Mesendoderm (in vitro differentiated cells): Measurements from ENCODE around the gene CTCFL.
A peak's percentile ranks its signal among the peaks of the same experiment; 100 is the strongest.

Experiments
- DNase-seq: peaks from one replicate; pipeline ENCODE4 v3.0.0; 2013
- H2AK5ac ChIP-seq: 2 replicates; pipeline ENCODE4 v1.6.1; 2013; ENCODE audit warnings: low read length, inconsistent platforms
- H2BK120ac ChIP-seq: 2 replicates; pipeline ENCODE4 v1.6.1; 2013; ENCODE audit warnings: low read depth, mild to moderate bottlenecking, low read length, moderate library complexity, mixed read lengths
- H2BK15ac ChIP-seq: replicated peaks from 2 replicates; pipeline ENCODE4 v1.6.1; 2013; ENCODE audit warnings: low read depth, mild to moderate bottlenecking, moderate library complexity
- H2BK5ac ChIP-seq: 2 replicates; pipeline ENCODE4 v1.6.1; 2013; ENCODE audit warnings: low read length, inconsistent platforms
- H3K18ac ChIP-seq: 2 replicates; pipeline ENCODE4 v1.6.1; 2013; ENCODE audit warnings: mild to moderate bottlenecking, low read length, mixed read lengths
- H3K23ac ChIP-seq: one replicate; pipeline ENCODE4 v1.6.1; 2013; ENCODE audit warnings: low read length
- H3K27ac ChIP-seq: 2 replicates; pipeline ENCODE4 v1.5.1; 2013; ENCODE audit warnings: low read depth, mild to moderate bottlenecking, inconsistent platforms, low read length, moderate library complexity
- H3K27me3 ChIP-seq: 2 replicates; pipeline ENCODE4 v1.6.1; 2013; ENCODE audit warnings: low read length, control low read depth, mild to moderate bottlenecking, inconsistent platforms; ENCODE audit not compliant: insufficient read depth, poor library complexity
- H3K36me3 ChIP-seq: 2 replicates; pipeline ENCODE4 v1.6.1; 2013; ENCODE audit warnings: low read length, inconsistent platforms; ENCODE audit not compliant: control insufficient read depth, insufficient read depth
- H3K4ac ChIP-seq: one replicate; pipeline ENCODE4 v1.6.1; 2013; ENCODE audit warnings: low read depth, mild to moderate bottlenecking, low read length, moderate library complexity
- H3K4me1 ChIP-seq: 2 replicates; pipeline ENCODE4 v1.6.1; 2013; ENCODE audit warnings: low read depth, low read length, inconsistent platforms; ENCODE audit not compliant: control insufficient read depth
- H3K4me2 ChIP-seq: 2 replicates; pipeline ENCODE4 v1.6.1; 2013; ENCODE audit warnings: low read length
- H3K4me3 ChIP-seq: 2 replicates; pipeline ENCODE4 v1.5.1; 2013; ENCODE audit warnings: mild to moderate bottlenecking, low read length
- H3K56ac ChIP-seq: one replicate; pipeline ENCODE4 v1.6.1; 2013; ENCODE audit warnings: low read length
- H3K79me1 ChIP-seq: 2 replicates; pipeline ENCODE4 v1.6.1; 2013; ENCODE audit warnings: low read length, inconsistent platforms
- H3K79me2 ChIP-seq: 2 replicates; pipeline ENCODE4 v1.6.1; 2013; ENCODE audit warnings: mild to moderate bottlenecking, low read length; ENCODE audit not compliant: control insufficient read depth, insufficient read depth
- H3K9ac ChIP-seq: 2 replicates; pipeline ENCODE4 v1.6.1; 2013; ENCODE audit warnings: low read length, inconsistent platforms
- H4K5ac ChIP-seq: one replicate; pipeline ENCODE4 v1.6.1; 2013; ENCODE audit warnings: low read length
- H4K8ac ChIP-seq: one replicate; pipeline ENCODE4 v1.6.1; 2013; ENCODE audit warnings: low read depth, mild to moderate bottlenecking, control low read depth, low read length, moderate library complexity
- WGBS: extraction: QIAGEN DNeasy Blood & Tissue Kit; methylation state at CpG from one replicate; pipeline ENCODE4 v1.1.7; 2013; ENCODE audit warnings: low lambda C conversion rate, missing lambda C conversion rate; ENCODE audit not compliant: insufficient coverage; ENCODE audit errors: extremely low coverage; 5-methylcytosine and 5-hydroxymethylcytosine counted together

The CTCFL gene

GRCh38 chr20:57482148-57482547, 42.8 kb downstream of the CTCFL start:
- H3K27ac ChIP-seq, result no peak overlapping the region
- peak; percentile 49 for DNase-seq
- no peak overlapping the region for H3K4me2 ChIP-seq
- no peaks in the 10 kb centered on the region for H3K36me3 ChIP-seq
- H3K4me3 ChIP-seq, result no peak overlapping the region
- H3K18ac ChIP-seq, result no peak overlapping the region
- no peaks in the 10 kb centered on the region for H3K79me2 ChIP-seq
- no peak overlapping the region for H3K9ac ChIP-seq
- no peak overlapping the region for H3K4ac ChIP-seq
- H3K4me1 ChIP-seq, result no peaks in the 10 kb centered on the region
- no peak overlapping the region for H2BK15ac ChIP-seq
- no peak overlapping the region for H3K23ac ChIP-seq
- H4K5ac ChIP-seq, result no peak overlapping the region
- no peak overlapping the region for H4K8ac ChIP-seq
- H3K27me3 ChIP-seq, result no peaks in the 10 kb centered on the region
- no peak overlapping the region for H2BK5ac ChIP-seq
- H2AK5ac ChIP-seq, result no peak overlapping the region
- no peak overlapping the region for H3K56ac ChIP-seq
- H3K79me1 ChIP-seq, result no peaks in the 10 kb centered on the region
- no CpG with 5 or more reads among the region's 11 CpGs for WGBS
- H2BK120ac ChIP-seq, result no peak overlapping the region

- Histone ChIP-seq H3K4me3 (no peak overlapping the region), H3K4me1 (no peaks in the 10 kb centered on the region), H3K36me3 (no peaks in the 10 kb centered on the region), H4K8ac (no peak overlapping the region), H3K79me2 (no peaks in the 10 kb centered on the region), H2BK120ac (no peak overlapping the region), H2BK15ac (no peak overlapping the region), H3K27ac (no peak overlapping the region), H3K23ac (no peak overlapping the region), H4K5ac (no peak overlapping the region), H3K56ac (peak overlapping the region; percentile 34), H3K27me3 (no peaks in the 10 kb centered on the region), H3K9ac (no peak overlapping the region), H3K18ac (no peak overlapping the region), H3K4me2 (no peak overlapping the region), H3K4ac (no peak overlapping the region), H2AK5ac (no peak overlapping the region), H3K79me1 (no peaks in the 10 kb centered on the region), H2BK5ac (no peak overlapping the region)
- no CpG with 5 or more reads among the region's 9 CpGs for WGBS
- no peak for DNase-seq
Observed at GRCh38 chr20:57481281-57481711, 43.6 kb downstream of the CTCFL start.

- no peaks in the 10 kb centered on the region for H3K27me3 ChIP-seq
- WGBS, result no CpG with 5 or more reads among the region's 17 CpGs
- H3K4me3 ChIP-seq, result no peak overlapping the region
- no peak overlapping the region for H3K27ac ChIP-seq
- H3K4me2 ChIP-seq, result no peak overlapping the region
- H3K9ac ChIP-seq, result no peak overlapping the region
- no peak overlapping the region for H4K8ac ChIP-seq
- no peak overlapping the region for H4K5ac ChIP-seq
- no peak overlapping the region for H3K4ac ChIP-seq
- no peaks in the 10 kb centered on the region for H3K36me3 ChIP-seq
- no peaks in the 10 kb centered on the region for H3K79me1 ChIP-seq
- no peak overlapping the region for H3K56ac ChIP-seq
- H2BK15ac ChIP-seq, result no peak overlapping the region
- no peak overlapping the region for H3K18ac ChIP-seq
- no peak overlapping the region for H2AK5ac ChIP-seq
- no peak overlapping the region for H3K23ac ChIP-seq
- no peak overlapping the region for H2BK5ac ChIP-seq
- DNase-seq, result no peak
- H3K79me2 ChIP-seq, result no peaks in the 10 kb centered on the region
- no peak overlapping the region for H2BK120ac ChIP-seq
- no peaks in the 10 kb centered on the region for H3K4me1 ChIP-seq
Observed at GRCh38 chr20:57480444-57481160, 44.3 kb downstream of the CTCFL start.

GRCh38 chr20:57479196-57479595, 45.7 kb downstream of the CTCFL start:
- Histone ChIP-seq H4K5ac (no peak overlapping the region), H3K23ac (no peak overlapping the region), H3K4me2 (no peak overlapping the region), H3K27me3 (no peaks in the 10 kb centered on the region), H2BK5ac (no peak overlapping the region), H2BK15ac (no peak overlapping the region), H3K4me1 (no peaks in the 10 kb centered on the region), H4K8ac (no peak overlapping the region), H3K27ac (no peak overlapping the region), H3K4ac (no peak overlapping the region), H2BK120ac (no peak overlapping the region), H3K79me1 (no peaks in the 10 kb centered on the region), H3K18ac (no peak overlapping the region), H3K56ac (no peak overlapping the region), H3K4me3 (no peak overlapping the region), H2AK5ac (no peak overlapping the region), H3K9ac (no peak overlapping the region), H3K36me3 (no peaks in the 10 kb centered on the region), H3K79me2 (no peaks in the 10 kb centered on the region)
- WGBS, result no CpG with 5 or more reads among the region's 3 CpGs
- no peak for DNase-seq

GRCh38 chr20:57478176-57478575, 46.8 kb downstream of the CTCFL start:
- no peak for DNase-seq
- Histone ChIP-seq H3K27ac (no peak overlapping the region), H3K79me2 (no peaks in the 10 kb centered on the region), H3K4me3 (no peak overlapping the region), H2BK120ac (no peak overlapping the region), H3K4ac (no peak overlapping the region), H2BK15ac (no peak overlapping the region), H3K9ac (no peak overlapping the region), H2AK5ac (no peak overlapping the region), H3K27me3 (no peaks in the 10 kb centered on the region), H3K23ac (no peak overlapping the region), H3K4me1 (no peaks in the 10 kb centered on the region), H3K4me2 (no peak overlapping the region), H3K36me3 (no peaks in the 10 kb centered on the region), H3K79me1 (no peaks in the 10 kb centered on the region), H4K8ac (no peak overlapping the region), H3K18ac (no peak overlapping the region), H4K5ac (no peak overlapping the region), H3K56ac (no peak overlapping the region), H2BK5ac (no peak overlapping the region)
- no CpG with 5 or more reads among the region's 9 CpGs for WGBS
